HepG2 (cell line): ENCODE data around the gene OBP2A. TPM values are rescaled to one million over a fixed set of nuclear protein-coding genes. Genes with fewer than 3 reads are reported as not detected.

Experiments
- ATAC-seq: fragments of 200-7000 bp; cut with Tn5 transposase; 3 replicates; pipeline ENCODE4 v1.9.1; 2020; ENCODE audit warnings: mild to moderate bottlenecking, moderate library complexity
- BruUV-seq: library from RNA; stranded (reverse); fragments of 400-500 nt; replicated peaks from 2 replicates; lab custom pipeline; 2021; lab: Mats Ljungman, UMichigan
- CTCF ChIA-PET: fragments of 300-600 bp; formaldehyde crosslinking; extraction: SDS; loops from one replicate; lab custom pipeline; 2021; ENCODE audit warnings: low total read pairs, inconsistent platforms, low intra/inter-chr PET ratio; lab: Yijun Ruan, JAX
- POLR2A ChIA-PET: fragments of 350-600 bp; sonication (Branson Sonifier 250); formaldehyde crosslinking; loops from one replicate; lab custom pipeline; 2020; ENCODE audit warnings: antibody characterized with exemption, inconsistent platforms; lab: Yijun Ruan, JAX
- DNase-seq: peaks from one replicate; pipeline ENCODE4 v3.0.0-alpha.2; 2015; ENCODE audit warnings: low spot score
- FAIRE-seq: peaks from 3 replicates; lab custom pipeline; 2011; peaks lifted over from hg19 to GRCh38; lab: Jason Lieb, UNC
- H2AFZ ChIP-seq: one replicate; pipeline ENCODE4 v1.6.1; 2011; ENCODE audit warnings: low read length, inconsistent platforms
- H3K27ac ChIP-seq: fragments of 300-600 bp; 3 replicates; pipeline ENCODE4 v1.8.0; 2011; ENCODE audit warnings: mixed run types, mild to moderate bottlenecking, mixed read lengths, low read length, inconsistent platforms; ENCODE audit not compliant: insufficient read depth; ENCODE audit errors: extremely low read length
- H3K27me3 ChIP-seq, 2 experiments: fragments of 200-600 bp in 1 of 2; 2 replicates in 1 of 2; 3 replicates in 1 of 2; pipeline versions ENCODE4 v1.6.0 to v1.8.0; 2011; ENCODE audit warnings: low read length in 2 of 2, mild to moderate bottlenecking in 2 of 2, moderate library complexity in 2 of 2, inconsistent platforms in 1 of 2; ENCODE audit not compliant: insufficient read depth in 2 of 2, control insufficient read depth in 1 of 2
- H3K36me3 ChIP-seq, 2 experiments: fragments of 200-600 bp in 1 of 2; replicated peaks in 1 of 2; 2 replicates in 1 of 2; 3 replicates in 1 of 2; pipeline versions ENCODE4 v1.5.1 to v1.8.0; 2011; ENCODE audit warnings: low read length in 2 of 2, inconsistent platforms in 1 of 2; ENCODE audit not compliant: insufficient read depth in 2 of 2, control insufficient read depth in 1 of 2
- H3K4me1 ChIP-seq: 2 replicates; pipeline ENCODE4 v1.5.1; 2012; ENCODE audit warnings: low read length, inconsistent platforms; ENCODE audit not compliant: insufficient read depth
- H3K4me2 ChIP-seq: 2 replicates; pipeline ENCODE4 v1.6.0; 2011; ENCODE audit warnings: low read depth, low read length, inconsistent platforms
- H3K4me3 ChIP-seq, 3 experiments: fragments of 200-600 bp in 1 of 3; sonication (generic), shearing (Covaris generic) in 1 of 3; replicated peaks in 1 of 3; 2 replicates each; pipeline ENCODE4 v1.5.1; 2011 to 2016; ENCODE audit warnings: low read length in 3 of 3, inconsistent platforms in 2 of 3, low read depth in 2 of 3, mild to moderate bottlenecking in 2 of 3, control low read depth in 1 of 3, mixed read lengths in 1 of 3; ENCODE audit not compliant: insufficient read depth in 1 of 3
- H3K79me2 ChIP-seq: one replicate; pipeline ENCODE4 v1.6.1; 2011; ENCODE audit warnings: low read length, inconsistent platforms; ENCODE audit not compliant: insufficient read depth
- H3K9ac ChIP-seq: 2 replicates; pipeline ENCODE4 v1.6.0; 2011; ENCODE audit warnings: mild to moderate bottlenecking, low read depth, low read length, inconsistent platforms; ENCODE audit not compliant: insufficient read depth
- H3K9me3 ChIP-seq: 2 replicates; pipeline ENCODE4 v1.5.1; 2012; ENCODE audit warnings: mild to moderate bottlenecking, low read length
- H4K20me1 ChIP-seq: 2 replicates; pipeline ENCODE4 v1.6.0; 2011; ENCODE audit warnings: inconsistent platforms, mild to moderate bottlenecking, low read length, moderate library complexity; ENCODE audit not compliant: insufficient read depth
- AHR ChIP-seq: IDR thresholded peaks from 2 replicates; pipeline ENCODE4 v1.6.1; 2018; ENCODE audit warnings: missing genetic modification reagents, missing compliant biosample characterization
- KLF16 ChIP-seq, 2 experiments: sonication (generic) in 1 of 2; formaldehyde crosslinking in 1 of 2; IDR thresholded peaks; 2 replicates each; pipeline versions ENCODE4 v1.6.1 to v1.8.0; 2016 to 2023; ENCODE audit warnings: missing genetic modification reagents in 2 of 2, missing compliant biosample characterization in 1 of 2
- MED8 ChIP-seq: sonication (generic); formaldehyde crosslinking; IDR thresholded peaks from 2 replicates; pipeline ENCODE4 v1.8.1; 2023; ENCODE audit warnings: mild to moderate bottlenecking, missing genetic modification reagents; ENCODE audit not compliant: insufficient replicate concordance
- SAP130 ChIP-seq: IDR thresholded peaks from 2 replicates; pipeline ENCODE4 v1.6.1; 2016; ENCODE audit warnings: low read depth
- TBX3 ChIP-seq: fragments of 450-650 bp; IDR thresholded peaks from 2 replicates; pipeline ENCODE4 v1.6.1; 2017; ENCODE audit warnings: antibody characterized with exemption, mild to moderate bottlenecking, inconsistent platforms, borderline replicate concordance
- ZNF292 ChIP-seq: sonication (generic); formaldehyde crosslinking; IDR thresholded peaks from 2 replicates; pipeline ENCODE4 v1.8.1; 2022; ENCODE audit warnings: mild to moderate bottlenecking, low read depth, missing genetic modification reagents, borderline replicate concordance
- ZNF484 ChIP-seq: sonication (generic); formaldehyde crosslinking; IDR thresholded peaks from 2 replicates; pipeline ENCODE4 v1.5.1; 2020; ENCODE audit warnings: mild to moderate bottlenecking, low read depth, missing genetic modification reagents, borderline replicate concordance
- WGBS: methylation state at CpG from one replicate; pipeline ENCODE4 v1.1.6; 2017; ENCODE audit warnings: low lambda C conversion rate; 5-methylcytosine and 5-hydroxymethylcytosine counted together
- in situ Hi-C: cut with HindIII; loops from 2 replicates; pipeline ENCODE4 v1.10.0; 2017; ENCODE audit warnings: low pct_unique_long_range_greater_than_20kb; ENCODE audit not compliant: extremely low pct_ligation_motif_present
- intact Hi-C: fragments of 100-400 bp; cut with micrococcal nuclease; formaldehyde crosslinking; loops from one replicate; pipeline ENCODE4 v1.10.0; 2022; ENCODE audit not compliant: unreplicated experiment
- polyA plus RNA-seq, 8 experiments: library from polyadenylated mRNA; depleted of rRNA in 3 of 8; stranded (reverse) in 7 of 8; unstranded in 1 of 8; fragments of >200 nt; fragmentation: Illumina TruSeq in 4 of 8; extraction: Trizol in 4 of 8; gene quantifications; 2 replicates each; pipeline versions ENCODE4 v1.2.1 to v1.2.3, GENCODE V29; 2011 to 2016; ENCODE audit warnings: low read depth in 4 of 8, missing spikeins in 1 of 8, mixed read lengths in 1 of 8; ENCODE audit not compliant: insufficient read depth in 1 of 8
- total RNA-seq, 5 experiments: library from RNA; depleted of rRNA; stranded (reverse); fragments of >200 nt; fragmentation: Illumina TruSeq; extraction: Trizol; gene quantifications; 2 replicates each; pipeline ENCODE4 v1.2.3, GENCODE V29; 2016; ENCODE audit warnings: low read depth in 1 of 5
- TF ChIP-seq, protein P1 (sequence below): sonication (generic); formaldehyde crosslinking; IDR thresholded peaks from 2 replicates; pipeline ENCODE4 v1.5.0; 2020; ENCODE audit warnings: mild to moderate bottlenecking, missing genetic modification reagents, moderate library complexity
- TF ChIP-seq, protein P2 (sequence below): IDR thresholded peaks from 2 replicates; pipeline ENCODE4 v1.6.1; 2012; ENCODE audit warnings: low read length, improper control_type of control experiment

The OBP2A gene
- total and polyA plus RNA-seq, 2 of the 13 experiments (the other 11 are each of a cell fraction or from before 2014, with no cell fraction given): 0.32 TPM; not detected in 1

DNA sequence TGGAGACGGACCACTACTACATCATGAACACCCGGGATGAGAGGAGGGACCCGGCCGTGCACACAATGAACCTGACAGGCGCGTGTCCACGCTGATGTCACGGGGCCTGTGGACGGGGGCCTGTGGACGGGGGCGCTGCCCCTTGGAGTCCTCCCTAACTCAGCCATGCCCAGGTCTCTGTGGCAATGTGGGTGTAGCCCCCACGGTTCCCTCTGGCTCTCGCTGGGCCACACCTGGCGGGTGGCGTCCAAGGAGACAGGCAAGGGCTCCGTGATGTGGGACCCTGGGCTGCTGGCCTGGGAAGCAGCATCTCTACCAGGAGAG lies 37.7 kb downstream of the OBP2A start (continued):
- no peak for TF ChIP-seq KLF16 (CRISPR knock-in tag; IDR thresholded peaks at IDR 0.05)
- TF ChIP-seq, protein P1, sequence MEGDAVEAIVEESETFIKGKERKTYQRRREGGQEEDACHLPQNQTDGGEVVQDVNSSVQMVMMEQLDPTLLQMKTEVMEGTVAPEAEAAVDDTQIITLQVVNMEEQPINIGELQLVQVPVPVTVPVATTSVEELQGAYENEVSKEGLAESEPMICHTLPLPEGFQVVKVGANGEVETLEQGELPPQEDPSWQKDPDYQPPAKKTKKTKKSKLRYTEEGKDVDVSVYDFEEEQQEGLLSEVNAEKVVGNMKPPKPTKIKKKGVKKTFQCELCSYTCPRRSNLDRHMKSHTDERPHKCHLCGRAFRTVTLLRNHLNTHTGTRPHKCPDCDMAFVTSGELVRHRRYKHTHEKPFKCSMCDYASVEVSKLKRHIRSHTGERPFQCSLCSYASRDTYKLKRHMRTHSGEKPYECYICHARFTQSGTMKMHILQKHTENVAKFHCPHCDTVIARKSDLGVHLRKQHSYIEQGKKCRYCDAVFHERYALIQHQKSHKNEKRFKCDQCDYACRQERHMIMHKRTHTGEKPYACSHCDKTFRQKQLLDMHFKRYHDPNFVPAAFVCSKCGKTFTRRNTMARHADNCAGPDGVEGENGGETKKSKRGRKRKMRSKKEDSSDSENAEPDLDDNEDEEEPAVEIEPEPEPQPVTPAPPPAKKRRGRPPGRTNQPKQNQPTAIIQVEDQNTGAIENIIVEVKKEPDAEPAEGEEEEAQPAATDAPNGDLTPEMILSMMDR: no peak

DNA sequence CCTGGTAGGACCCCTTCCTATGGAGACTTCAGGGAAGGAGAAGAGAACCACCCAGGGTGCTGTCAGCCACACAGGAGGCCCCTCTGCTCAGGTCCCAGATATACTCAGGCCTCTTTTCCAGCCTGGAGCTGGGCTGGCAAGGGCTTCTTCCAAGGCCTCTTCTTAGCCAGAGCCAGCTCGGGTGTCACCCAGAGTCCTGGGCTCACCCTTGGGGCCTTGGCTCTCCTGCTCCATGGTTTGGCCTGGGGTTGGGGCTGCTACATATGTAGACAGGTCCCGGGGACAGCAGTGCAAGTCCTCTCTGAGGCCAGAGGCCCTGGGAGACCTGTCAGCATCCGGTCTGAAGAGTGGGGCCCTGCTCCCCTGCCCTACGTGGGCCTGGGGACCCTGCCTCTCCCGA lies 38.4 kb downstream of the OBP2A start:
- BruUV-seq: no TSS peak
- DNase-seq: no peak
- FAIRE-seq: no peak
- no peaks in the 10 kb centered on the region for H3K9me3 ChIP-seq
- in situ Hi-C loops (no loop called here), intact Hi-C loops (no loop called here)
- WGBS: no CpG with 5 or more reads among the region's 5 CpGs
- no peaks in the 10 kb centered on the region for H4K20me1 ChIP-seq
- H3K4me3 ChIP-seq: no peak overlapping the region
- H3K9ac ChIP-seq: no peak overlapping the region
- peaks cover 1 to 51% of the 10 kb centered on the region in 2 experiments; a peak in 3 of 5 replicates for H3K27me3 ChIP-seq
- POLR2A ChIA-PET: no interaction called here
- CTCF ChIA-PET: no interaction called here
- ATAC-seq: no peak
- no peak overlapping the region for H2AFZ ChIP-seq
- no peaks in the 10 kb centered on the region for H3K36me3 ChIP-seq
- no peaks in the 10 kb centered on the region for H3K4me1 ChIP-seq
- no peak overlapping the region for H3K27ac ChIP-seq
- TF ChIP-seq SAP130 (CRISPR knock-in tag): no peak
- TF ChIP-seq, protein P2, sequence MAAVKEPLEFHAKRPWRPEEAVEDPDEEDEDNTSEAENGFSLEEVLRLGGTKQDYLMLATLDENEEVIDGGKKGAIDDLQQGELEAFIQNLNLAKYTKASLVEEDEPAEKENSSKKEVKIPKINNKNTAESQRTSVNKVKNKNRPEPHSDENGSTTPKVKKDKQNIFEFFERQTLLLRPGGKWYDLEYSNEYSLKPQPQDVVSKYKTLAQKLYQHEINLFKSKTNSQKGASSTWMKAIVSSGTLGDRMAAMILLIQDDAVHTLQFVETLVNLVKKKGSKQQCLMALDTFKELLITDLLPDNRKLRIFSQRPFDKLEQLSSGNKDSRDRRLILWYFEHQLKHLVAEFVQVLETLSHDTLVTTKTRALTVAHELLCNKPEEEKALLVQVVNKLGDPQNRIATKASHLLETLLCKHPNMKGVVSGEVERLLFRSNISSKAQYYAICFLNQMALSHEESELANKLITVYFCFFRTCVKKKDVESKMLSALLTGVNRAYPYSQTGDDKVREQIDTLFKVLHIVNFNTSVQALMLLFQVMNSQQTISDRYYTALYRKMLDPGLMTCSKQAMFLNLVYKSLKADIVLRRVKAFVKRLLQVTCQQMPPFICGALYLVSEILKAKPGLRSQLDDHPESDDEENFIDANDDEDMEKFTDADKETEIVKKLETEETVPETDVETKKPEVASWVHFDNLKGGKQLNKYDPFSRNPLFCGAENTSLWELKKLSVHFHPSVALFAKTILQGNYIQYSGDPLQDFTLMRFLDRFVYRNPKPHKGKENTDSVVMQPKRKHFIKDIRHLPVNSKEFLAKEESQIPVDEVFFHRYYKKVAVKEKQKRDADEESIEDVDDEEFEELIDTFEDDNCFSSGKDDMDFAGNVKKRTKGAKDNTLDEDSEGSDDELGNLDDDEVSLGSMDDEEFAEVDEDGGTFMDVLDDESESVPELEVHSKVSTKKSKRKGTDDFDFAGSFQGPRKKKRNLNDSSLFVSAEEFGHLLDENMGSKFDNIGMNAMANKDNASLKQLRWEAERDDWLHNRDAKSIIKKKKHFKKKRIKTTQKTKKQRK: no peak
- no peak for TF ChIP-seq TBX3
- no peak for TF ChIP-seq ZNF484
- no peak for TF ChIP-seq MED8 (CRISPR knock-in tag)
- TF ChIP-seq AHR (CRISPR knock-in tag): no peak
- no peak for TF ChIP-seq ZNF292 (CRISPR knock-in tag)
- no peaks in the 10 kb centered on the region for H3K79me2 ChIP-seq
- no peak overlapping the region for H3K4me2 ChIP-seq
